AG08396 (cell line): Measurements from ENCODE around the gene YPEL1.
"Not testable (repeated sequence)": the region's sequence is repeated elsewhere in the genome, so short reads cannot be mapped to it uniquely, and the experiment has no call there.

Experiments
- DNase-seq: peaks from one replicate; pipeline ENCODE4 v3.0.0; 2012; ENCODE audit warnings: low spot score, mixed read lengths

The YPEL1 gene

GRCh38 chr22:21721195-21721852 lies 14.3 kb downstream of the YPEL1 start:
- DNase-seq = not testable (repeated sequence)

- not testable (repeated sequence) for DNase-seq
Measured at GRCh38 chr22:21720191-21720859, 15.3 kb downstream of the YPEL1 start.

- DNase-seq = no peak
Measured at GRCh38 chr22:21719024-21719423, 16.6 kb downstream of the YPEL1 start.

- DNase-seq = no peak
Measured at GRCh38 chr22:21718499-21718898, 17.1 kb downstream of the YPEL1 start.

- DNase-seq = not testable (repeated sequence)
Measured at GRCh38 chr22:21716395-21717122, 19.0 kb downstream of the YPEL1 start.

GRCh38 chr22:21714786-21715185 lies 20.8 kb downstream of the YPEL1 start:
- no peak for DNase-seq

- DNase-seq = no peak
Measured at GRCh38 chr22:21714059-21714770, 21.4 kb downstream of the YPEL1 start.

GRCh38 chr22:21713428-21714058 lies 22.1 kb downstream of the YPEL1 start:
- peak; percentile 8 for DNase-seq

- peak; percentile 85 for DNase-seq
Measured at GRCh38 chr22:21712751-21713427, 22.7 kb downstream of the YPEL1 start.

GRCh38 chr22:21711851-21712250 lies 23.7 kb downstream of the YPEL1 start:
- DNase-seq = no peak

GRCh38 chr22:21710156-21710555 lies 25.4 kb downstream of the YPEL1 start:
- DNase-seq = peak; percentile 44

GRCh38 chr22:21709688-21710087 lies 25.9 kb downstream of the YPEL1 start:
- DNase-seq = no peak

GRCh38 chr22:21708960-21709359 lies 26.6 kb downstream of the YPEL1 start:
- DNase-seq = no peak

- peak; percentile 6 for DNase-seq
Measured at GRCh38 chr22:21707677-21708076, 27.9 kb downstream of the YPEL1 start.

- no peak for DNase-seq
Measured at GRCh38 chr22:21703684-21704316, 31.8 kb downstream of the YPEL1 start.

GRCh38 chr22:21702700-21703683 lies 32.6 kb downstream of the YPEL1 start:
- DNase-seq = no peak

GRCh38 chr22:21702094-21702493 lies 33.5 kb downstream of the YPEL1 start:
- no peak for DNase-seq

GRCh38 chr22:21701384-21701971 lies 34.1 kb downstream of the YPEL1 start:
- DNase-seq = no peak

GRCh38 chr22:21700822-21701221 lies 34.8 kb downstream of the YPEL1 start:
- no peak for DNase-seq
